ENCODE measurements around the gene PUM1.

The PUM1 gene

DNA sequence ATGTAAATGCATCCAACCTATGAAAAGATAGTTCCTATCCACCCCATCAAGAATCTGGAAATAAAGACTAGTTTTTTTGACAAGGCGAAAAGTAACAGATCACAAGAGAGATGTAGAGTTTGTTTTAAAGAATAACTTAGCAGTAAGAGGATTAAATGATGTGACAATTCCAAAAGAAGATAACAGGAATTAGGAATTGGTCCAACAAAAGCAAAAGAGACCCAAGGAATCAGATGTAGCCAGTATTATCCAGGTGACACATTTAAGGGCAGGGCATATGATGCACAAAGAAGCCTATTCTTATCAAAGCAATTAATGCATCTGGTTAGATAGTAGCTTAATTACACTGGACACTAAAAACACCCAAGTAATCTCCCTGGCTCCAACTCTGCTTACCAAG is 53.8 kb downstream of the PUM1 start:
- no peaks in the 10 kb centered on the region for H3K4me1 ChIP-seq (ENCODE audit: control insufficient read depth, insufficient read depth, low read length)
- no peaks in the 10 kb centered on the region for H3K36me3 ChIP-seq (ENCODE audit: control insufficient read depth, insufficient read depth, low read length)
- no peak overlapping the region for H3K27ac ChIP-seq (ENCODE audit: insufficient read depth, low read depth, low read length, poor library complexity, severe bottlenecking)
- no peaks in the 10 kb centered on the region for H3K27me3 ChIP-seq (ENCODE audit: control insufficient read depth, insufficient read depth, low read length, poor library complexity, severe bottlenecking)
- WGBS, 2 experiments = 97 to 100% methylated on average over 1 of the region's 1 CpG
- no peaks in the 10 kb centered on the region for H3K9me3 ChIP-seq (ENCODE audit: control insufficient read depth, low read length)
- H3K4me3 ChIP-seq (ENCODE audit: insufficient read depth, low read depth, low read length) = no peak overlapping the region

DNA sequence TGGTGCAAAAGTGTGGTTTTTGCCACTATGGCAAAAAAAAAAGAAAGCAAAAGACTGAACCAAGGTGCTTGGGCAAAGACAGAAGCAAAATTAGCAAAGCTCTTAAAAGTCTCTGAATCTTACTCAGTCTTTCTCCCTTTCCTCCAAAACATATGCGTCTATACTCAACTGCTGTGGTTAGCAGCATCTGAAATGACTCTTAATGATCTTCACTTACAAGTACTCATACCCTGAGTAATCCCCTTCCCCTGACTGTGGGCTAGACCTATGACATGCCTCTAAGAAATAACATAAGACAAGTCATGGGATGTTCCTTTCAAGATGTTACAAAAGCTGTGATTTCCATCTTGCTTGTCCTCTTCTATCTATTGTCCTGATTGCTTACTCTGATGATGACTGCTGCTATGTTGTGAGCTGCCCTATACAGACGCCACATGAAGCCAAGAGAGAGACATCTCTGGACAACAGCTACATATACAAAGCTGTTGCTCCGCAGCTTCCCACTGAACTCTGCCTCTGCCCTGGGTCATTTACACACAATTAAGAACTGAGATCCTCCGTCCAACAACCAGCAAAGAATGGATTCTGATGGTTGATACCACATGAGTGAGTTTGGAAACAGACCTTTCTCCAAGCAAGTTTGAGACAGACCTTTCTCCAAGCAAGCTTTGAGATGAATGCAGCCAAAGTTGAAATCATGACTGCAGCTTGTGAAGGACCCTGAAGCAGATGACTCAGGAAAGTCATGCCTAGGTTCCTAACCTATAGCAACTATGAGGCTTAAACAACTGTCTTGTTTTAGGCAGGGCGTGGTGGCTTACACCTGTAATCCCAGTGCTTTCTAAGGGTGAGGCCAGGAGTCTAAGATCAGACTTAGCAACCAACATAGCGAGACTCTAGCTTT is 55.2 kb downstream of the PUM1 start:
- H3K9me3 ChIP-seq (ENCODE audit: control insufficient read depth, low read length) = no peaks in the 10 kb centered on the region
- 90 to 92% methylated on average over 6 of the region's 6 CpGs for WGBS, 2 experiments
- H3K4me3 ChIP-seq (ENCODE audit: insufficient read depth, low read depth, low read length) = no peak overlapping the region
- H3K27me3 ChIP-seq (ENCODE audit: control insufficient read depth, insufficient read depth, low read length, poor library complexity, severe bottlenecking) = no peaks in the 10 kb centered on the region
- H3K27ac ChIP-seq (ENCODE audit: insufficient read depth, low read depth, low read length, poor library complexity, severe bottlenecking) = no peak overlapping the region
- no peaks in the 10 kb centered on the region for H3K4me1 ChIP-seq (ENCODE audit: control insufficient read depth, insufficient read depth, low read length)
- peaks cover 4% of the 10 kb centered on the region for H3K36me3 ChIP-seq (ENCODE audit: control insufficient read depth, insufficient read depth, low read length)

DNA sequence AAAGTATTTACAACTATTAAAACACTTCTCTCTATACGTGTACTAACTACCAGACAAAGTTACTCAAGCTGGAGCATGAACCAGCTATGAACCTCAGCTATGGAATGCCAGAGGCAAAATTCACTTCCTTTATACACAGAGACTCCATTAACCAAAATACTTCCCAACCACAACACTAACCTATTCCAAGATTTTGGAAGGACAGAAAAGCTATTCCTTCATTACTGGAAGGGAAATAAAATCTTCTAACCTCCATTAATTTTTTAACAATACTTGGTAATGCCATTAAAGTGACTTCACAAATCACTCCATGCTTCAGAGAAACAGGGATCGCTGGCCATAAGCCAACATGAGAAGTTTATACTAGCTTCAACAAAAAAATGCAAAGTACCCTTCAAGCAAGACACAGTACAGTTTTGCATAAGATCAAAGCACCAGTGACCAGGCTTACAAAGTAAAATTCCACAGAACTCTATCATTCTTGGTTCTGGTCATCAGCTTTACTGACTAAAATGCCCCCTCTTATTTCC is 58.0 kb downstream of the PUM1 start:
- Histone ChIP-seq H3K27ac (ENCODE audit: insufficient read depth, low read depth, low read length, poor library complexity, severe bottlenecking) (no peak overlapping the region), H3K36me3 (ENCODE audit: control insufficient read depth, insufficient read depth, low read length) (peaks cover 17% of the 10 kb centered on the region), H3K4me1 (ENCODE audit: control insufficient read depth, insufficient read depth, low read length) (no peaks in the 10 kb centered on the region), H3K4me3 (ENCODE audit: insufficient read depth, low read depth, low read length) (no peak overlapping the region), H3K9me3 (ENCODE audit: control insufficient read depth, low read length) (no peaks in the 10 kb centered on the region), H3K27me3 (ENCODE audit: control insufficient read depth, insufficient read depth, low read length, poor library complexity, severe bottlenecking) (no peaks in the 10 kb centered on the region)
- 91 to 96% methylated on average over 2 of the region's 2 CpGs for WGBS, 2 experiments

DNA sequence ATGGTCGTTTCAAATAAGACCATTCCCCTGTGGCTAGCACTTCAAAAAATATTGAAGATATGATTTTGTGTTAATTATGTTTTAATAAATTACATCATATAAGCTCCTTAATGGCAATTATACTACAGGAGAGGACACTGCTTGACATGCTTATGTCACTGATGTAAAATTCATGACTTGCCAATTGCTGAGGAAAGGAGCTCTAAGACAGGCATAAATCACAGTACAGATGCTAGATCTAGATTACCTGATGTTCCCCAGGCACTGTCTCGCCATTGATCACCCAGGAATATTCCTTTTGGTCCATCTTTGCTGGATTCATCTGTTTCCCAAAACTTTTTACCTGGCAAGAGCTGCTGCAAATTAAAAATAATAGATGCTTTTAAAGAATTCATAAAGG is 58.8 kb downstream of the PUM1 start:
- WGBS, 2 experiments = 98 to 100% methylated on average over 2 of the region's 2 CpGs
- no peaks in the 10 kb centered on the region for H3K4me1 ChIP-seq (ENCODE audit: control insufficient read depth, insufficient read depth, low read length)
- no peaks in the 10 kb centered on the region for H3K9me3 ChIP-seq (ENCODE audit: control insufficient read depth, low read length)
- H3K27me3 ChIP-seq (ENCODE audit: control insufficient read depth, insufficient read depth, low read length, poor library complexity, severe bottlenecking) = no peaks in the 10 kb centered on the region
- H3K36me3 ChIP-seq (ENCODE audit: control insufficient read depth, insufficient read depth, low read length) = peaks cover 17% of the 10 kb centered on the region
- H3K4me3 ChIP-seq (ENCODE audit: insufficient read depth, low read depth, low read length) = no peak overlapping the region
- no peak overlapping the region for H3K27ac ChIP-seq (ENCODE audit: insufficient read depth, low read depth, low read length, poor library complexity, severe bottlenecking)

DNA sequence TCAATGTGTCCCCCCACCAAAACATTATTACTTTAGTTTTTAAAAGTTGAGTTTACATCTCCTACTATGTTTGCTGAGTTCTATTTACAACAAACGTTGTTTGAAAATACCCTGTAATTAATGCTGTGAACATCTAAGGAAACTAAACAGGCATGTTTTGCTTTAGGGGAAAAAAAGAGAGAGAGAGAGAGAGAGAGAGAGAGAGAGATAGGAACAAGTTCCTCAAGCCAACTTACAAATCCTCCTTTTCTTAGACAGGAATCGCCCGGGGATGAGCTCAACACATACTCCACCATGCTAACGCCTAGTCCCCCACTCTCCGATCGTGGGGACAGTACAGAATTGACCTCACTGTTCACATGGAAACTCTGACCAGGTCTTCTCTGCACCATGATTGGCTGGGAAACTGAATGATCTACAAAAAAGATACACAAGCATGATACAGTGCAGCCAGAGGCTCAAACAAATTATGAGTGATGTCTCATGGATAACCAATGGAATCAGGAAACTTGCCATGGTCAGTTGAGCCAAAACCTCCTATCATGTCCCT is 59.8 kb downstream of the PUM1 start:
- Histone ChIP-seq H3K36me3 (ENCODE audit: control insufficient read depth, insufficient read depth, low read length) (peaks cover 17% of the 10 kb centered on the region), H3K27ac (ENCODE audit: insufficient read depth, low read depth, low read length, poor library complexity, severe bottlenecking) (no peak overlapping the region), H3K4me3 (ENCODE audit: insufficient read depth, low read depth, low read length) (no peak overlapping the region), H3K27me3 (ENCODE audit: control insufficient read depth, insufficient read depth, low read length, poor library complexity, severe bottlenecking) (no peaks in the 10 kb centered on the region), H3K4me1 (ENCODE audit: control insufficient read depth, insufficient read depth, low read length) (no peaks in the 10 kb centered on the region), H3K9me3 (ENCODE audit: control insufficient read depth, low read length) (no peaks in the 10 kb centered on the region)
- WGBS, 2 experiments = 92 to 97% methylated on average over 5 to 6 of the region's 6 CpGs

DNA sequence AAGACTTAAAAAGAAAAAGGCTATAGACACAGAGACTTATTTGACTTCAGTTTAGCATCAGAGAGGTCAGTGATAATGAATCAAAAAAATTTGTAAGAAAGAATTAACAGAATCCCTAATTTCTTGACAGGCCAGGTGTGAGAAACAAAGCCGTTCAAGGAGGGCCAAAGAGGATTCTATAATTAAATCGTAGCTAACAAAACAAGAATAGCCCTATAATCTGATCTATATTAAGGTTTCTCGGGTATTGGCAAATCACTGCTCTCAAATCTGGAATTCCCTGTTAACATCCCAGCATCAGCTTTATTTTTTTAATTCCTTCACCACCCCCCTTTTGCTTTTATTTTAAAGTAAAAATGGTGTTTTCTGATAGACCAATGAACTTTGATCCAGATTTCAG is 60.3 kb downstream of the PUM1 start:
- Histone ChIP-seq H3K36me3 (ENCODE audit: control insufficient read depth, insufficient read depth, low read length) (peaks cover 17% of the 10 kb centered on the region), H3K27ac (ENCODE audit: insufficient read depth, low read depth, low read length, poor library complexity, severe bottlenecking) (no peak overlapping the region), H3K9me3 (ENCODE audit: control insufficient read depth, low read length) (no peaks in the 10 kb centered on the region), H3K27me3 (ENCODE audit: control insufficient read depth, insufficient read depth, low read length, poor library complexity, severe bottlenecking) (no peaks in the 10 kb centered on the region), H3K4me3 (ENCODE audit: insufficient read depth, low read depth, low read length) (no peak overlapping the region), H3K4me1 (ENCODE audit: control insufficient read depth, insufficient read depth, low read length) (no peaks in the 10 kb centered on the region)
- 91 to 97% methylated on average over 3 of the region's 3 CpGs for WGBS, 2 experiments

DNA sequence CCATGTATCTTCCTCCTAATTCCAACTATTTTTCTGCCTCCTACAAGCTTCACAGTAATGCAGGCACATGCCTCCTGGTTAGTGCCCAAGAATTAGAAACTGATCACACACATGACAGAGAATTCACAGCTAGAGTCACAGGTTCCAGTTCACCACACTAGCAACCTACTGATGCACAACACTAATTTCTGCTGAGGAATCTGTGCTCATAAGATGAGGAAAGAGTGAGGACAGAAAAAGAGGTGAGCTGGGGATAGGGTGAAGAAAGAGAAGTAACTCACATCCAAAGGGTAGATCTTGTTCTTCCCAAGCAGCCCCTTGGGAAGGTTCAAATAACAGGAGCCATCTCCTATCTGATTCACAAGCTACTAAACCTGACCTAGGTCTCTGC is 61.3 kb downstream of the PUM1 start:
- H3K27ac ChIP-seq (ENCODE audit: insufficient read depth, low read depth, low read length, poor library complexity, severe bottlenecking) = no peak overlapping the region
- no peaks in the 10 kb centered on the region for H3K27me3 ChIP-seq (ENCODE audit: control insufficient read depth, insufficient read depth, low read length, poor library complexity, severe bottlenecking)
- no peak overlapping the region for H3K4me3 ChIP-seq (ENCODE audit: insufficient read depth, low read depth, low read length)
- H3K9me3 ChIP-seq (ENCODE audit: control insufficient read depth, low read length) = no peaks in the 10 kb centered on the region
- no peaks in the 10 kb centered on the region for H3K4me1 ChIP-seq (ENCODE audit: control insufficient read depth, insufficient read depth, low read length)
- peaks cover 17% of the 10 kb centered on the region for H3K36me3 ChIP-seq (ENCODE audit: control insufficient read depth, insufficient read depth, low read length)

DNA sequence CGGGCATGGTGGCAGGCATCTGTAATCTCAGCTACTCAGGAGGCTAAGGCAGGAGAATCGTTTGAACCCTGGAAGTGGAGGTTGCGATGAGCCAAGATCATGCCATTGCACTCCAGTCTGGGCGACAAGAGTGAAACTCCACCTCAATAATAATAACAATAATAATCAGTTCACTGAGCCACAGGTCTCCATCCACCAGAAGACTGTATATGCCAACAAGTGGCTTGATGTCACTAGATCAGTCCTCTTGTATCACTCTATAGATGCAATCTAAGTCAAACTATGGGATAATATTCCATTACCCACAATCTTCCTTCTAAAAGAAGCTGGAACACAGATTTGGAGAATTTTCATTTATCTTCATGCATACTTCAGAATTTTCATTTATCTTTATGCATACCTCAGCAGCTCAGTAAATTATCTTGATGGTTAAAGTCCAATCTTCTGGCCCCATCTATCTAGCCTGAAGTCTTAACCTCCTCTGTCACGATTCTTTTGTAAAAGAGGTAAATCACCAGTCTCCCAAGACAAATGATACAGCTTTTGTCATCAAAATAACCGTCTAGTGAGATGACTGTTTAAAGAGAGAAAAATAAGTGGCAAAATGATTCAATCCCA is 61.8 kb downstream of the PUM1 start:
- no peaks in the 10 kb centered on the region for H3K27me3 ChIP-seq (ENCODE audit: control insufficient read depth, insufficient read depth, low read length, poor library complexity, severe bottlenecking)
- WGBS, 2 experiments = 95% methylated on average over 6 of the region's 6 CpGs
- peaks cover 17% of the 10 kb centered on the region for H3K36me3 ChIP-seq (ENCODE audit: control insufficient read depth, insufficient read depth, low read length)
- no peak overlapping the region for H3K4me3 ChIP-seq (ENCODE audit: insufficient read depth, low read depth, low read length)
- no peaks in the 10 kb centered on the region for H3K9me3 ChIP-seq (ENCODE audit: control insufficient read depth, low read length)
- no peaks in the 10 kb centered on the region for H3K4me1 ChIP-seq (ENCODE audit: control insufficient read depth, insufficient read depth, low read length)
- no peak overlapping the region for H3K27ac ChIP-seq (ENCODE audit: insufficient read depth, low read depth, low read length, poor library complexity, severe bottlenecking)

DNA sequence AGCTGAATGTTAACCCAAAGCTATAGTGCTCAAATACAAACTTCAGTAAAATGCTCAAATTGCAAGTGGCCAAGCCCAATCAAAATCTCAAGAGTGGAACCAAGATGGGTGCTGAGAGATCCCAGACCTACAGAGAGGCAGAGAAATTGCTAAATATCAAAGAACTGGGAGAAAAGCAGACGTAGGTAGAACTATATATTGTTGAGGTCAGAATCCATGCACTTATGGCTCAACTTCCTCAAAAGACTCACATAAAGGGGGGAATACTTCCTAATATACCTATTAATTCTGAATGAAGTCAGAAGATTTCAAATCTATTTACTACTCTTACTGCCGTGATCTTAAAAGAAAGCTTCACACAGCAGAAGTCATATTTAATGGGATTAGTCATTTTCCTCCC is 65.2 kb downstream of the PUM1 start:
- Histone ChIP-seq H3K36me3 (ENCODE audit: control insufficient read depth, insufficient read depth, low read length) (peaks cover 25% of the 10 kb centered on the region), H3K9me3 (ENCODE audit: control insufficient read depth, low read length) (no peaks in the 10 kb centered on the region), H3K4me3 (ENCODE audit: insufficient read depth, low read depth, low read length) (no peak overlapping the region), H3K27me3 (ENCODE audit: control insufficient read depth, insufficient read depth, low read length, poor library complexity, severe bottlenecking) (no peaks in the 10 kb centered on the region), H3K4me1 (ENCODE audit: control insufficient read depth, insufficient read depth, low read length) (no peaks in the 10 kb centered on the region), H3K27ac (ENCODE audit: insufficient read depth, low read depth, low read length, poor library complexity, severe bottlenecking) (no peak overlapping the region)
- WGBS, 2 experiments = 93 to 97% methylated on average over 2 of the region's 2 CpGs

DNA sequence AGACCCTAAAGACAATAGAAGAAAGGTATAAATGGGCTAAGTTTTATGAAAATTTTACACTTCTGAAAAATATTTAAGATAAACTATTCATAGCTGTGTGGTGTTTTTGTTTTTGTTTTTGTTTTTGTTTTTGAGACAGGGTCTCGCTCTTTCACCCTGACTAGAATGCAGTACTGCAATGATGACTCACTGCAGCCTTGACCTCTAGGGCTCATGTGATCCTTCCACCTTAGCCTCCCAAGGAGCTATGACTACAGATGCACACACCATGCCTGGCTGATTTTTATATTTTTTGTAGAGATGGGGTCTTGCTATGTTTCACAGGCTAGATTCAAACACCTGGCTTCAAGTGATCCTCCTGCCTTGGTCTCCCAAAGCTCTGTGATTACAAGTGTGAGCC is 66.6 kb downstream of the PUM1 start:
- no peak overlapping the region for H3K4me3 ChIP-seq (ENCODE audit: insufficient read depth, low read depth, low read length)
- 87 to 96% methylated on average over 1 of the region's 1 CpG for WGBS, 2 experiments
- H3K9me3 ChIP-seq (ENCODE audit: control insufficient read depth, low read length) = no peaks in the 10 kb centered on the region
- H3K36me3 ChIP-seq (ENCODE audit: control insufficient read depth, insufficient read depth, low read length) = peaks cover 21% of the 10 kb centered on the region
- H3K27me3 ChIP-seq (ENCODE audit: control insufficient read depth, insufficient read depth, low read length, poor library complexity, severe bottlenecking) = no peaks in the 10 kb centered on the region
- no peak overlapping the region for H3K27ac ChIP-seq (ENCODE audit: insufficient read depth, low read depth, low read length, poor library complexity, severe bottlenecking)
- no peaks in the 10 kb centered on the region for H3K4me1 ChIP-seq (ENCODE audit: control insufficient read depth, insufficient read depth, low read length)

Measured in ectodermal cell (in vitro differentiated cells).